Gastroesophageal sphincter (tissue), 3 donors: Measurements from ENCODE around the gene CPD.

Experiments used
- EP300 ChIP-seq: sonication (generic); formaldehyde crosslinking; IDR thresholded peaks from one replicate; pipeline ENCODE4 v1.6.1; 2017; ENCODE audit warnings: antibody characterized with exemption, mild to moderate bottlenecking
- POLR2A ChIP-seq, 2 donors: fragments of 450-650 bp; IDR thresholded peaks; one replicate each; pipeline ENCODE4 v1.6.1; 2017; ENCODE audit warnings: antibody characterized with exemption in 2 of 2, mild to moderate bottlenecking in 2 of 2, moderate library complexity in 1 of 2
- POLR2AphosphoS5 ChIP-seq: sonication (generic); formaldehyde crosslinking; IDR thresholded peaks from one replicate; pipeline ENCODE4 v1.6.1; 2017; ENCODE audit warnings: antibody characterized with exemption
- TF ChIP-seq, protein P1 (sequence below), 4 experiments: fragments of 200-600 bp in 2 of 4; fragments of 450-650 bp in 2 of 4; sonication (generic) in 1 of 4; IDR thresholded peaks; one replicate each; pipeline ENCODE4 v1.5.1; 2017 to 2019; ENCODE audit warnings: antibody characterized with exemption in 4 of 4, mild to moderate bottlenecking in 2 of 4, moderate library complexity in 2 of 4

DNA sequence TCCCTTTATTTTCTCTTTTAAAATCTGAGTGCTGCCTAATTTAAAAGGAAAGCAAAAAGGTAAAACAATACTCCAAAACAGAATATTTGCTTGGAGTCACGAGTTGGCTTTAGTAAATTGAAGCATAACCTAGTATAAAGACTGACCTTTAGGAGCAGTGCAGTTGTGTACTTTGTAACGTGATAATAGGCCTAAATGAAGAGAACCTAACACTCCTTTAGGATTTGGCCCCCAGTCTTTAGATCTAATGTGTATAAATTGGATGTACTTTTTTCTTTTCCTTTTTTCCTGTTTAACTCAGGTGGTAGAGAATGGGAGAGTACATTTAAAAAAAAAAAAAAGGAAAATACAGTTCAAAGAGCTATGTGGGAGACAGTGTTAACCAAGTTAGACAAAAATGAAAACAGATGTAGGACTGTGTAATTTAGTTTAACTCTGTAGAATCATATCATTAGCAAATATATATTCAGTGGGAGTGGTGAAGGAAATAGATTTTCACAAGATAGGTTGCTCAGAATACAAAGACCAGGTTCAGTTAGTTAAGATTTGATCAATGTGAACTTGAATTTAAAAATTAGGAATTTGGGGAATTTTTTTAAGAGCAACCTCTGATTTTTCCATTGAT is 16.8 kb downstream of the CPD start:
- TF ChIP-seq, protein P1, sequence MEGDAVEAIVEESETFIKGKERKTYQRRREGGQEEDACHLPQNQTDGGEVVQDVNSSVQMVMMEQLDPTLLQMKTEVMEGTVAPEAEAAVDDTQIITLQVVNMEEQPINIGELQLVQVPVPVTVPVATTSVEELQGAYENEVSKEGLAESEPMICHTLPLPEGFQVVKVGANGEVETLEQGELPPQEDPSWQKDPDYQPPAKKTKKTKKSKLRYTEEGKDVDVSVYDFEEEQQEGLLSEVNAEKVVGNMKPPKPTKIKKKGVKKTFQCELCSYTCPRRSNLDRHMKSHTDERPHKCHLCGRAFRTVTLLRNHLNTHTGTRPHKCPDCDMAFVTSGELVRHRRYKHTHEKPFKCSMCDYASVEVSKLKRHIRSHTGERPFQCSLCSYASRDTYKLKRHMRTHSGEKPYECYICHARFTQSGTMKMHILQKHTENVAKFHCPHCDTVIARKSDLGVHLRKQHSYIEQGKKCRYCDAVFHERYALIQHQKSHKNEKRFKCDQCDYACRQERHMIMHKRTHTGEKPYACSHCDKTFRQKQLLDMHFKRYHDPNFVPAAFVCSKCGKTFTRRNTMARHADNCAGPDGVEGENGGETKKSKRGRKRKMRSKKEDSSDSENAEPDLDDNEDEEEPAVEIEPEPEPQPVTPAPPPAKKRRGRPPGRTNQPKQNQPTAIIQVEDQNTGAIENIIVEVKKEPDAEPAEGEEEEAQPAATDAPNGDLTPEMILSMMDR (IDR thresholded peaks at IDR 0.05) = no peak
- no peak for TF ChIP-seq POLR2A (IDR thresholded peaks at IDR 0.05)
- TF ChIP-seq EP300 = no peak
- no peak for TF ChIP-seq POLR2AphosphoS5
